ENCODE measurements around the gene SRGAP3. TPM values are rescaled to one million over a fixed set of nuclear protein-coding genes. Genes with fewer than 3 reads are reported as not detected.

The SRGAP3 gene
- total and polyA plus RNA-seq, 4 donors = 1.2 to 32.8 (median 7.3) TPM

- peaks cover 0 to 5% (median 0%) of the 10 kb centered on the region in 4 donors for H3K36me3 ChIP-seq (ENCODE audit: control insufficient read depth in 4 of 4, insufficient read depth in 4 of 4, low read length in 4 of 4)
- H3K9ac ChIP-seq (ENCODE audit: insufficient read depth in 1 of 2, low read length in 2 of 2) = no peak overlapping the region
- peaks cover 0 to 33% (median 0%) of the 10 kb centered on the region in 5 donors for H3K4me1 ChIP-seq (ENCODE audit: control insufficient read depth in 5 of 5, insufficient read depth in 5 of 5, low read length in 5 of 5)
- H3K4me3 ChIP-seq = no peak overlapping the region
- H3K9me3 ChIP-seq (ENCODE audit: control insufficient read depth in 4 of 4, insufficient read depth in 3 of 4, low read length in 3 of 4) = no peaks in the 10 kb centered on the region
- no peaks in the 10 kb centered on the region for H3K27me3 ChIP-seq (ENCODE audit: control insufficient read depth in 3 of 3, insufficient read depth in 3 of 3, low read length in 2 of 3)
- WGBS, 2 donors = 69 to 75% methylated on average over 7 of the region's 7 CpGs
- peak in 2 of 3 donors; percentile 40 to 47 for DNase-seq
- ATAC-seq (ENCODE audit: insufficient read depth, low FRiP score) = no peak
- H3K27ac ChIP-seq (ENCODE audit: low read depth in 1 of 2, low read length in 1 of 2) = no peak overlapping the region
- TF ChIP-seq, protein P1, sequence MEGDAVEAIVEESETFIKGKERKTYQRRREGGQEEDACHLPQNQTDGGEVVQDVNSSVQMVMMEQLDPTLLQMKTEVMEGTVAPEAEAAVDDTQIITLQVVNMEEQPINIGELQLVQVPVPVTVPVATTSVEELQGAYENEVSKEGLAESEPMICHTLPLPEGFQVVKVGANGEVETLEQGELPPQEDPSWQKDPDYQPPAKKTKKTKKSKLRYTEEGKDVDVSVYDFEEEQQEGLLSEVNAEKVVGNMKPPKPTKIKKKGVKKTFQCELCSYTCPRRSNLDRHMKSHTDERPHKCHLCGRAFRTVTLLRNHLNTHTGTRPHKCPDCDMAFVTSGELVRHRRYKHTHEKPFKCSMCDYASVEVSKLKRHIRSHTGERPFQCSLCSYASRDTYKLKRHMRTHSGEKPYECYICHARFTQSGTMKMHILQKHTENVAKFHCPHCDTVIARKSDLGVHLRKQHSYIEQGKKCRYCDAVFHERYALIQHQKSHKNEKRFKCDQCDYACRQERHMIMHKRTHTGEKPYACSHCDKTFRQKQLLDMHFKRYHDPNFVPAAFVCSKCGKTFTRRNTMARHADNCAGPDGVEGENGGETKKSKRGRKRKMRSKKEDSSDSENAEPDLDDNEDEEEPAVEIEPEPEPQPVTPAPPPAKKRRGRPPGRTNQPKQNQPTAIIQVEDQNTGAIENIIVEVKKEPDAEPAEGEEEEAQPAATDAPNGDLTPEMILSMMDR (IDR thresholded peaks at IDR 0.05; ENCODE audit: control extremely low read depth, extremely low read depth) = no peak
Measured at GRCh38 chr3:9125278-9125951, 124.0 kb downstream of the SRGAP3 start.

DNA sequence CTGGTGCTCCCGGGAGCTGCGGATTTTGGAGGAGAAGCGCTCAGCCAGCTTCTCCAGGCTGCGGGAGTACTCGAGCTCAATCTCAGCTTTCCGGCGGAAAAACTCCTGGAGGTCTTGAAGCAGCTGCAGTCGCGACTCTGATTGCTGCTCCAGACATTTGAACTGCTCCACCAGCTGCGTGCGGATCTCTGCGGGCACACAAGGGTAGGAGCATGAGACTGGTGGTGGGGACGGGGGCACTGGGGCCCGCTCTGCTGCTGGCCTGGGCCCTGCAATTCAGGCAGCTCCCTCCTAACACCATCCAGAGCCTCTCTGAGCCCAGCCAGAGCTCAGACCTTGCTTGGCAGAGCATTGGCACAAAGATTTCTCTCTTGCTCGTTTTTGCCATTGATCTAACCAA lies 124.7 kb downstream of the SRGAP3 start:
- Histone ChIP-seq H3K4me3 (no peak overlapping the region), H3K27me3 (ENCODE audit: control insufficient read depth in 3 of 3, insufficient read depth in 3 of 3, low read length in 2 of 3) (no peaks in the 10 kb centered on the region), H3K9me3 (ENCODE audit: control insufficient read depth in 4 of 4, insufficient read depth in 3 of 4, low read length in 3 of 4) (peaks cover 0 to under 1% (median 0%) of the 10 kb centered on the region in 4 donors), H3K27ac (ENCODE audit: low read depth in 1 of 2, low read length in 1 of 2) (no peak overlapping the region), H3K36me3 (ENCODE audit: control insufficient read depth in 4 of 4, insufficient read depth in 4 of 4, low read length in 4 of 4) (peaks cover 0 to 5% (median 0%) of the 10 kb centered on the region in 4 donors), H3K9ac (ENCODE audit: insufficient read depth in 1 of 2, low read length in 2 of 2) (no peak overlapping the region), H3K4me1 (ENCODE audit: control insufficient read depth in 5 of 5, insufficient read depth in 5 of 5, low read length in 5 of 5) (peaks cover 0 to 26% (median 2%) of the 10 kb centered on the region in 5 donors)
- TF ChIP-seq, protein P1 (IDR thresholded peaks at IDR 0.05; ENCODE audit: control extremely low read depth, extremely low read depth) = no peak
- 92 to 93% methylated on average over 15 of the region's 15 CpGs for WGBS, 2 donors
- DNase-seq (peak in 1 of 3 donors; percentile 35), ATAC-seq (ENCODE audit: insufficient read depth, low FRiP score) (no peak)

DNA sequence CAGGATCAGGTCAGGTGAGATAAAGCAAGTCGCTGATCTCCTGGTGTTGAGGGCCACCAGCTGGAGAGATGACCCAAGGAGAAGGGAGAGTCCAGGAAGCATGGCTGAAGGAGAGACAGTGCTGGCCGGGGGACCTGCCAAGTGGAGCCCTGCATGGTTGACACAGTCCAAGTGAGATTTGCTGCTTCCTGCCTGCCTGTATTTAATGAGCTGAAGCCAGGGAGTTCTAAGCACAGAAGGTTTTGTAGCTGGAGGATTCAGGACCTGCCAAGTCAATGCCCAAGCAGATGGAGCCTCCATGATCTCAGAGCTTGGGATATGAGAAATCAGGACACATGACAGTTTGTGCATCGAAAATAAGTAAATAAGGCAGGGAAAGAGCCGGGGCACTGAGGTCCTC lies 125.6 kb downstream of the SRGAP3 start:
- ATAC-seq (ENCODE audit: insufficient read depth, low FRiP score) (no peak), DNase-seq (peak in 1 of 3 donors; percentile 60)
- no peak overlapping the region for H3K9ac ChIP-seq (ENCODE audit: insufficient read depth in 1 of 2, low read length in 2 of 2)
- TF ChIP-seq, protein P1 (IDR thresholded peaks at IDR 0.05; ENCODE audit: control extremely low read depth, extremely low read depth) = no peak
- peaks cover 0 to 5% (median 0%) of the 10 kb centered on the region in 4 donors for H3K9me3 ChIP-seq (ENCODE audit: control insufficient read depth in 4 of 4, insufficient read depth in 3 of 4, low read length in 3 of 4)
- H3K27me3 ChIP-seq (ENCODE audit: control insufficient read depth in 3 of 3, insufficient read depth in 3 of 3, low read length in 2 of 3) = no peaks in the 10 kb centered on the region
- H3K36me3 ChIP-seq (ENCODE audit: control insufficient read depth in 4 of 4, insufficient read depth in 4 of 4, low read length in 4 of 4) = peaks cover 0 to 5% (median 0%) of the 10 kb centered on the region in 4 donors
- H3K27ac ChIP-seq (ENCODE audit: low read depth in 1 of 2, low read length in 1 of 2) = no peak overlapping the region
- H3K4me3 ChIP-seq = no peak overlapping the region
- peaks cover 0 to 21% (median 2%) of the 10 kb centered on the region in 5 donors for H3K4me1 ChIP-seq (ENCODE audit: control insufficient read depth in 5 of 5, insufficient read depth in 5 of 5, low read length in 5 of 5)
- WGBS, 2 donors = 72 to 84% methylated on average over 4 of the region's 4 CpGs

Measured in lung (tissue), 12 donors.